NT2/D1 (cell line): ENCODE results near the gene UBXN1.
A peak's percentile ranks its signal among the peaks of the same experiment; 100 is the strongest.

Experiments used
- DNase-seq: peaks from one replicate; pipeline ENCODE4 v3.0.0-alpha.2; 2011; ENCODE audit warnings: low read depth, low spot score
- H3K27me3 ChIP-seq: 2 replicates; pipeline ENCODE4 v1.6.0; 2011; ENCODE audit warnings: mild to moderate bottlenecking; ENCODE audit not compliant: insufficient read length, insufficient read depth
- H3K36me3 ChIP-seq: 2 replicates; pipeline ENCODE4 v1.6.1; 2011; ENCODE audit warnings: mild to moderate bottlenecking, low read length, mixed read lengths; ENCODE audit not compliant: insufficient read depth, insufficient read length
- H3K4me1 ChIP-seq: 2 replicates; pipeline ENCODE4 v1.5.1; 2011; ENCODE audit not compliant: insufficient read depth, insufficient read length
- H3K4me3 ChIP-seq: 2 replicates; pipeline ENCODE4 v1.5.1; 2011; ENCODE audit warnings: low read depth; ENCODE audit not compliant: insufficient read length
- H3K9ac ChIP-seq: 2 replicates; pipeline ENCODE4 v1.6.0; 2011; ENCODE audit warnings: low read depth; ENCODE audit not compliant: insufficient read length
- H3K9me3 ChIP-seq: 2 replicates; pipeline ENCODE4 v1.5.1; 2011; ENCODE audit warnings: mild to moderate bottlenecking, low read length; ENCODE audit not compliant: insufficient read depth
- SUZ12 ChIP-seq: IDR thresholded peaks from 2 replicates; pipeline ENCODE4 v1.6.1; 2011; ENCODE audit not compliant: insufficient read length, insufficient read depth; ENCODE audit errors: extremely low read depth
- YY1 ChIP-seq: IDR thresholded peaks from 2 replicates; pipeline ENCODE4 v1.6.1; 2011; ENCODE audit not compliant: insufficient read length, insufficient read depth
- ZNF274 ChIP-seq: IDR thresholded peaks from 2 replicates; pipeline ENCODE4 v1.6.1; 2011; ENCODE audit warnings: mild to moderate bottlenecking, low read depth, low read length

UBXN1 gene

DNA sequence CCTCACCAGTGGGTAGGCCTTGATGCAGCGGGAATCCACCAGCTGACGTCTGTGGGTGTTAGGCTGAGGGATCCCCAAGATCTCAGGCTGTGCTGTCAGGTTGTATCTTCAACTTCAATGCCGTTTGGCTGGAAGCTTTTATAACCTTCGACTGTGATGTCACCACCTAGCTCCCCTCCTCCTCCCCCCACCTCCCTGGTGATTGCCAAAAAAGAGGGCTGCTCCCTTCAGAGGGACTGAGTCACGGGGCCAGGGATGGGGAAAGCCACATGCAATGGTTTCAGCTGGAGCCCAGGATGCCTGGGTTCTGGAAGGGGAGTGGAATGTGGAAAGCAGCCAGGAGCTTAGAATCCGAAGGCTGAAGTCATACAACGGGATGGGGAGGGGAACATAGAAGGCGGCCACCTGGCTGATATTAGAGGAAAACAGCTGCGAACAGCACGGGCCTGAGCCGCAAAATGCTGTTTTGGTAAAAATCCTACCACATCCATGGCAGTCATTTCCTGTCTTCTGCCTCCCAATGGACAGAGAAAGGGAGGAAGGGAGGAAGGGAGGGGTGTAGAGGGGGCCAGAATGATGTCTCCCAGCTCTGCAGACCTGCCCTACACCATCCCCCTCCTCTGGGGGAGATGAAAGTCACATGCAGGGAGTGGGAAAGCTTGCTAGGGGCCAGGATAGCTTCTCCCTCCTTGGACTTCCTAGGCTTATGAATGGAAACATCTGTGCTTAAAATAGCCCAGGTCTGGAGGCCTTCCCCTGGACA is 10.7 kb upstream of the UBXN1 start, which contains the start of gene LRRN4CL:
Gene LRRN4CL (minus strand): TSS at position 110 of the 763 bp plus-strand sequence. CDS start 1,022 bp downstream, outside the sequence.
- no peak within 1 kb of the TSS for H3K4me3 ChIP-seq
- peaks cover 59% of the 10 kb centered on the region for H3K36me3 ChIP-seq
- TF ChIP-seq ZNF274 = no peak
- no peak for TF ChIP-seq YY1
- no peak for TF ChIP-seq SUZ12
- no peaks in the 10 kb centered on the region for H3K9me3 ChIP-seq
- peak within 1 kb of the TSS; percentile 46 for H3K9ac ChIP-seq
- H3K27me3 ChIP-seq = no peaks in the 10 kb centered on the region
- no peak for DNase-seq
- peaks cover 7% of the 10 kb centered on the region for H3K4me1 ChIP-seq

DNA sequence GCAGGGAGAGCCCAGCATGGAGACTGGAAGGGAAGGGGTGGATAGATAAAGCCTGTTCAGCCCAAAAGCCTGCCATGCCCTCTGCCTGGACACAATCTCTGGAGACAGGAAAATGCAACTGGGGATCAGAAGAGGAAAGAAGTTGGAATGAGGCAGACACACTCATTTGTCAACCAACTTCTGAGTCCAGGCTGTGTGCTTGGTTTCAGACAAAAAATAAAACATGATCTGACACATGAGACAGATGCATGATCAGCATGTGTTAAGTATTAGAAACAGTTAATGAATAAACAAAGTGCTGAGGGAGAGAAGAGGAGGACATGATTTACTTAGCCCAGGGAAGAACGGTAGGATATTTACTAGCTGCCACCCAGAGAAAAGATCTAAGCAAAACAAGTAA is 9.6 kb upstream of the UBXN1 start:
- no peak for TF ChIP-seq YY1
- TF ChIP-seq ZNF274 = no peak
- TF ChIP-seq SUZ12 = no peak
- Histone ChIP-seq H3K9me3 (no peaks in the 10 kb centered on the region), H3K36me3 (peaks cover 49% of the 10 kb centered on the region), H3K9ac (no peak overlapping the region), H3K4me3 (no peak overlapping the region), H3K4me1 (peaks cover 5% of the 10 kb centered on the region), H3K27me3 (no peaks in the 10 kb centered on the region)
- DNase-seq = no peak

DNA sequence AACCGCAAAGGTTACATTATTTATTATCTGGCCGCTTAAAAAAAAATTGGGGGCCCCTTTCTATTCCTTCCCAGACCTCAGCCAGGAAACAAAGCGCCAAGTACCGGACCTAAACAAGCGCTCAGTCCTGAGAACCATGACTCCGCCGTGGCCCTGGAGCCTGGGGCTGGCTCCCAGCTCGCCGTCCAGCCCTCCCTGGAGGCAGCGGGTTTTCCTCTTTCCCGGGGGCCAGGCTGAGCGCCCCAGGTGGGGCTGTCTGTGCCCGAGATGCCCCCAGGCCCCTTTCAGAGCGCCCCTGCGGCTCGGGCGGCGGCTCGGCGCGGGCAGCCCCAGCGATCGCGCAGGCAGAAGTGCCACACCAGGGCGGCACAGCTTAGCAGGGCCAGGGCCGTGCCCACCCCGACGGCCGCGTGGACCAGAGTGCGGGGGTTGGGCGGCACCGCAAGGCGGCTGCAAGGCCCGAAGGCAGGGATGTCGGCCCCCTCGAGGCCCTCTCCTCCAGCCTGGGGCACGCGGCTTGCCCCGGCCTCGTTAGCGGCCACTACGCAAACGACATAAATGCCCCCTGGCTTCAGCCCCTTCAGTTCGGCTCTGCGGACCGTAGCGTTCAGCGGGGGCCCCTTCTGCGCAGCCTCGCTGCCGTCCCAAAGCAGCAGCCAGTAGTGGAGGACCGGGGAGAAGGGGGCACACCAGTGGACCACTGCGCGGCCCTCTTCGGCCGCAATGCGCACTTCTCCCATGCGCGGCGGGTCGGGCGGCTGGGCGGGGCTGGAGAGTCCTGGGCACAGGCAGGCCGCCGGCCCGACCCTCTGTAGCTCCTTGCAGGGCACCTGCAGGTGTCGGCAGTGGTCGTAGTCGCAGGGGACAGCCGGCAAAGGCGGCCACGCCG is 8.9 kb upstream of the UBXN1 start:
- DNase-seq = no peak
- peaks cover 5% of the 10 kb centered on the region for H3K4me1 ChIP-seq
- no peak overlapping the region for H3K4me3 ChIP-seq
- peaks cover 42% of the 10 kb centered on the region for H3K36me3 ChIP-seq
- H3K27me3 ChIP-seq = no peaks in the 10 kb centered on the region
- peak overlapping the region; percentile 36 for H3K9ac ChIP-seq
- H3K9me3 ChIP-seq = no peaks in the 10 kb centered on the region
- TF ChIP-seq SUZ12 (no peak), ZNF274 (no peak), YY1 (no peak)

DNA sequence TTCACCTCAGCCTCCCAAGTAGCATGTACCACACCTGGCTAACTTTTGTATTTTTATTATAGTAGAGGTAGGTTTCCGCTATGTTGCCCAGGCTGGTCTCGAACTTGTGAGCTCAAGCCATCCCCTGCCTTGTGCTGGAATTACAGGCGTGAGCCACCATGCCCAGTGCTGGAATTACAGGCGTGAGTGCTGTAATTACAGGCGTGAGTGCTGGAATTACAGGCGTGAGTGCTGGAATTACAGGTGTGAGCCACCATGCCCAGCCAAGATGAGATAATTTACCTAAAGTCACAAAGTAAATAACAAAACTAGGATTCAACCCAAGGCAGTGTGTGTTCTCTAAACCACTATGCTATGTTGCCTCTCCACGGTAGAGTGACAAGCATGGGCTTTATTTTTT is 3.6 kb upstream of the UBXN1 start:
- Histone ChIP-seq H3K4me1 (peaks cover under 1% of the 10 kb centered on the region), H3K9ac (no peak overlapping the region), H3K36me3 (peaks cover 8% of the 10 kb centered on the region), H3K27me3 (no peaks in the 10 kb centered on the region), H3K4me3 (no peak overlapping the region), H3K9me3 (no peaks in the 10 kb centered on the region)
- TF ChIP-seq ZNF274 = no peak
- no peak for TF ChIP-seq SUZ12
- no peak for TF ChIP-seq YY1
- DNase-seq = no peak

DNA sequence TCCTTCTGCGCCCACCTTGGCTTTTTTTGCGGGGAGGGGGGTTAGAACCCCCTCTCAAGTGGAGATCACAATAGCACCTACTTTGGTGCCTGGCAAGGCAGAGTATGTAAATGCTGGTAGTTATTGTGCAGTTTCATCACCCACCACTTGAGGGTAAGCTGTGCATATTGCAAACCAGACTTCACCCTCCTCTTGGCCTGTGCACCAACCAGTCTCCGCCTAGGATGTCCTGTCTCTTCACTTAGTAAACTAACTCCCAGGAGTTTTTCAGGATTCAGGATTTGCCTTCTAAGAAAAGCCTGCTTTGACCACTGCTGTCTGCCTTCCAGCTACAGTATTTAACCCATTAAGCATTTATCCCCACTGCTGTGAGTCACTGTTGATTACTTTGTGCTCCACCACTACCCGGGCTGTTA is 2.0 kb upstream of the UBXN1 start:
- no peak overlapping the region for H3K9ac ChIP-seq
- no peak for DNase-seq
- H3K4me3 ChIP-seq = no peak overlapping the region
- no peaks in the 10 kb centered on the region for H3K27me3 ChIP-seq
- TF ChIP-seq SUZ12 (no peak), YY1 (no peak), ZNF274 (no peak)
- H3K36me3 ChIP-seq = peaks cover 20% of the 10 kb centered on the region
- H3K4me1 ChIP-seq = peaks cover 3% of the 10 kb centered on the region
- no peaks in the 10 kb centered on the region for H3K9me3 ChIP-seq

DNA sequence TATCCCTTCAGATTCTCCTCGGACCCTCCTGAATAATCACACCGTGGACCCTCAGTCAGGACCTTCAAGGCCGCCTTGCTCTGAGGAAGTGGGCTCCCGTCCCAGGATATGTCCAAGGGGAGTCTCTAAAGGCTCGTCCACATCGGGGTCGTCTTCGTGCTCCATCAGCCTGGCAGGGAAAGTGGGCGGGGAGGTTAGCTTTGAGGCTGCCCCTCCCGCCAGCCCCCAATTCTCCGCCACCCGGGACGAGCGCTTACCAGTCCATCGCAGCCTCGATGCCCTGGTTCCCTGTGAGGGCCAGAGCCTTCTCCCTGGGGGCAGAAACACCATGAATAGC is 472 bp downstream of the UBXN1 start:
- no peak for TF ChIP-seq ZNF274
- no peak for TF ChIP-seq YY1
- no peak for TF ChIP-seq SUZ12
- H3K4me3 ChIP-seq = peak overlapping the region; percentile 97
- DNase-seq = no peak
- H3K4me1 ChIP-seq = peaks cover 3% of the 10 kb centered on the region
- peak overlapping the region; percentile 98 for H3K9ac ChIP-seq
- H3K9me3 ChIP-seq = no peaks in the 10 kb centered on the region
- peaks cover 40% of the 10 kb centered on the region for H3K36me3 ChIP-seq
- no peaks in the 10 kb centered on the region for H3K27me3 ChIP-seq

DNA sequence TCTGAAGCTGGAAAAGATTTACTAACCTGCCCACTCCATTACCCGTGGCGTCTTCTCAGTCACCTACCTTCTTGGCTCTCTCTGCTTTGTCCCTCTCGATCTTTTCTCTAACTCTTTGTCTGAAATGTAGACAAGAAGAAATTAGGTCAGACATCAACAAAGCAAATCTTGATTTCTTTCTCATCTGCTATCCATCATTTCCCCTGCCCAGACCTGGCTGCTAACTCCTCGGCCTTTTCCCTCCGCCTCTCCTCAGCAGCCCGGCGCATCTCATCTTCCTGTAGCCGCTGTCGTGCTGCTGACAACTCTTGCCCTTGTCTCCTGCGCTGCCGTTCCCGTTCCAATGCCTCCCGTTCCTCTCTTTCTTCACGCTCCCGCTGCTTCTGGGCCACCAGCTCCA is 1.2 kb downstream of the UBXN1 start:
- no peak for DNase-seq
- TF ChIP-seq ZNF274 (no peak), SUZ12 (no peak), YY1 (no peak)
- H3K27me3 ChIP-seq = no peaks in the 10 kb centered on the region
- H3K4me3 ChIP-seq = peak overlapping the region; percentile 97
- peaks cover 47% of the 10 kb centered on the region for H3K36me3 ChIP-seq
- H3K9me3 ChIP-seq = no peaks in the 10 kb centered on the region
- peak overlapping the region; percentile 98 for H3K9ac ChIP-seq
- peaks cover 5% of the 10 kb centered on the region for H3K4me1 ChIP-seq
